HepG2 (cell line): ENCODE data around the gene PCDHGC5.

Experiments
- BCL6 ChIP-seq: IDR thresholded peaks from 2 replicates; pipeline ENCODE4 v1.6.1; 2016; ENCODE audit warnings: missing genetic modification reagents, missing compliant biosample characterization
- CBFB ChIP-seq: sonication (generic); formaldehyde crosslinking; IDR thresholded peaks from 2 replicates; pipeline ENCODE4 v1.4.0; 2020; ENCODE audit warnings: missing genetic modification reagents
- JUND ChIP-seq: sonication (generic); formaldehyde crosslinking; IDR thresholded peaks from 2 replicates; pipeline ENCODE4 v1.8.0; 2022; ENCODE audit warnings: mild to moderate bottlenecking, missing genetic modification reagents
- PHF8 ChIP-seq: sonication (generic); formaldehyde crosslinking; IDR thresholded peaks from 2 replicates; pipeline ENCODE4 v1.5.0; 2020; ENCODE audit warnings: missing genetic modification reagents
- ZBTB40 ChIP-seq, 2 experiments: fragments of 450-650 bp in 1 of 2; sonication (generic) in 1 of 2; formaldehyde crosslinking in 1 of 2; IDR thresholded peaks; 2 replicates each; pipeline versions ENCODE4 v1.6.1 to v1.8.0; 2016 to 2022; ENCODE audit warnings: antibody characterized with exemption in 1 of 2, mild to moderate bottlenecking in 1 of 2, missing genetic modification reagents in 1 of 2
- ZNF24 ChIP-seq: fragments of 450-650 bp; IDR thresholded peaks from 2 replicates; pipeline ENCODE4 v1.6.1; 2017; ENCODE audit warnings: antibody characterized with exemption, mild to moderate bottlenecking
- ZNF441 ChIP-seq: sonication (generic); formaldehyde crosslinking; IDR thresholded peaks from 2 replicates; pipeline ENCODE4 v1.7.0; 2021; ENCODE audit warnings: missing genetic modification reagents, borderline replicate concordance
- ZNF496 ChIP-seq: sonication (generic); formaldehyde crosslinking; IDR thresholded peaks from 2 replicates; pipeline ENCODE4 v1.8.1; 2023; ENCODE audit warnings: mild to moderate bottlenecking, moderate library complexity, missing genetic modification reagents; ENCODE audit not compliant: insufficient replicate concordance
- ZNF629 ChIP-seq: sonication (generic); formaldehyde crosslinking; conservative IDR thresholded peaks from 2 replicates; pipeline ENCODE4 v1.5.0; 2020; ENCODE audit warnings: missing genetic modification reagents

GRCh38 chr5:141522301-141522700 lies 33.4 kb downstream of the PCDHGC5 start:
- TF ChIP-seq BCL6 (CRISPR knock-in tag): no peak
- no peak for TF ChIP-seq ZNF24
- no peak for TF ChIP-seq PHF8
- no peak for TF ChIP-seq ZNF496
- TF ChIP-seq JUND: no peak
- no peak for TF ChIP-seq ZBTB40 (IDR thresholded peaks at IDR 0.05)
- TF ChIP-seq ZBTB40 (CRISPR knock-in tag; IDR thresholded peaks at IDR 0.05): no peak
- no peak for TF ChIP-seq CBFB
- no peak for TF ChIP-seq ZNF629 (CRISPR knock-in tag)
- TF ChIP-seq ZNF441 (CRISPR knock-in tag): no peak
